Prostate gland (tissue), 2 donors: Measurements from ENCODE around the gene TSPAN15.

Experiments used
- CTCF ChIP-seq, 4 experiments: fragments of 200-600 bp in 2 of 4; fragments of 450-650 bp in 2 of 4; sonication (generic) in 2 of 4; IDR thresholded peaks; 1 replicate in 3 of 4; 2 replicates in 1 of 4; pipeline ENCODE4 v1.5.1; 2016 to 2019; ENCODE audit warnings: antibody characterized with exemption in 4 of 4, mild to moderate bottlenecking in 2 of 4, moderate library complexity in 2 of 4
- POLR2A ChIP-seq: fragments of 450-650 bp; IDR thresholded peaks from one replicate; pipeline ENCODE4 v1.6.1; 2016; ENCODE audit warnings: antibody characterized with exemption, mild to moderate bottlenecking
- POLR2AphosphoS5 ChIP-seq: sonication (generic); formaldehyde crosslinking; IDR thresholded peaks from one replicate; pipeline ENCODE4 v1.6.1; 2017; ENCODE audit warnings: antibody characterized with exemption

- no peak for TF ChIP-seq CTCF (IDR thresholded peaks at IDR 0.05)
- no peak for TF ChIP-seq POLR2AphosphoS5
- TF ChIP-seq POLR2A = no peak
Observed at GRCh38 chr10:69466689-69467088, 15.4 kb downstream of the TSPAN15 start.
